DND-41 (cell line): ENCODE measurements around the gene ADPRHL1.

Experiments used
- ATAC-seq: fragments of 200-7000 bp; cut with Tn5 transposase; 3 replicates; pipeline ENCODE4 v1.9.1; 2021; ENCODE audit warnings: low read depth; ENCODE audit not compliant: insufficient read depth
- DNase-seq: peaks from one replicate; pipeline ENCODE4 v3.0.0-alpha.2; 2020
- H2AFZ ChIP-seq: 2 replicates; pipeline ENCODE4 v1.6.0; 2012; ENCODE audit warnings: low read depth, low read length
- H3K27ac ChIP-seq: 2 replicates; pipeline ENCODE4 v1.5.1; 2012; ENCODE audit warnings: low read length, inconsistent platforms
- H3K27me3 ChIP-seq: fragments of 200-600 bp; sonication (generic); 2 replicates; pipeline ENCODE4 v1.6.0; 2012; ENCODE audit warnings: low read length, mild to moderate bottlenecking, inconsistent platforms; ENCODE audit not compliant: insufficient read depth, poor library complexity
- H3K36me3 ChIP-seq: 2 replicates; pipeline ENCODE4 v1.5.1; 2012; ENCODE audit warnings: low read length, inconsistent platforms; ENCODE audit not compliant: insufficient read depth
- H3K4me1 ChIP-seq: 2 replicates; pipeline ENCODE4 v1.5.1; 2012; ENCODE audit warnings: mild to moderate bottlenecking, low read length; ENCODE audit not compliant: insufficient read depth
- H3K4me2 ChIP-seq: 2 replicates; pipeline ENCODE4 v1.6.0; 2012; ENCODE audit warnings: mild to moderate bottlenecking, moderate library complexity, low read length, inconsistent platforms; ENCODE audit not compliant: insufficient read depth
- H3K4me3 ChIP-seq, 2 experiments: fragments of 200-600 bp in 1 of 2; shearing (Covaris generic) in 1 of 2; 2 replicates each; pipeline ENCODE4 v1.5.1; 2012 to 2016; ENCODE audit warnings: inconsistent platforms in 2 of 2, low read length in 2 of 2, mild to moderate bottlenecking in 2 of 2, low read depth in 1 of 2, moderate library complexity in 1 of 2
- H3K79me2 ChIP-seq: 2 replicates; pipeline ENCODE4 v1.6.0; 2012; ENCODE audit warnings: low read length, inconsistent platforms; ENCODE audit not compliant: insufficient read depth
- H3K9ac ChIP-seq: 2 replicates; pipeline ENCODE4 v1.6.0; 2012; ENCODE audit warnings: low read depth, mild to moderate bottlenecking, inconsistent platforms, low read length, moderate library complexity
- H3K9me3 ChIP-seq: 2 replicates; pipeline ENCODE4 v1.5.1; 2012; ENCODE audit warnings: low read length, moderate library complexity, mild to moderate bottlenecking, inconsistent platforms; ENCODE audit not compliant: insufficient read depth, severe bottlenecking
- H4K20me1 ChIP-seq: 2 replicates; pipeline ENCODE4 v1.6.0; 2012; ENCODE audit warnings: low read length; ENCODE audit not compliant: insufficient read depth
- EZH2 ChIP-seq: IDR thresholded peaks from 3 replicates; pipeline ENCODE4 v1.6.1; 2012; ENCODE audit warnings: borderline replicate concordance, low read depth, mild to moderate bottlenecking, moderate library complexity, low read length, inconsistent platforms; ENCODE audit not compliant: severe bottlenecking
- TF ChIP-seq, protein P1 (sequence below): IDR thresholded peaks from 2 replicates; pipeline ENCODE4 v1.5.1; 2012; ENCODE audit warnings: borderline replicate concordance, low read length, moderate library complexity, mild to moderate bottlenecking; ENCODE audit not compliant: poor library complexity, severe bottlenecking; ENCODE audit errors: extremely low read depth

ADPRHL1 gene

DNA sequence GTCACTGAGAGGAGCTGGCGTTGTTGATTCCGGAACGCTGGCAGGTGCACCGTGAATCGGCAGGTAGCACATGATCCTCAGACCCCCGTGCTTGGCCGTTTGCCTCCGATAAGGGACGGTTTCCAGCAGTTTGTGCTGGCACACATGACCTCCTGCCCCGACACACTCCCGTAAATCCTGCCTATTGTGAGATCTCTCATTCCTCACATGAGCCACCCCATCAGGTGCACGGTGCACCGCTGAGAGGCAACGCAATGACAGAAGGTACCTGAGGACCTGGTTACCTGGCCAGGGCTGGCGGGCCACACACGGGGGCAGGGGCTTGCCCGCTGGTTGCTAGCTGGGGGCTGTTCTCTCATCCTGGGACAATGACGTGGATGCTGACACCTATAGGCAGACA lies 2.1 kb upstream of the ADPRHL1 start:
- Histone ChIP-seq H3K27me3 (no peaks in the 10 kb centered on the region), H3K27ac (no peak overlapping the region), H2AFZ (no peak overlapping the region), H3K79me2 (no peaks in the 10 kb centered on the region), H3K4me1 (no peaks in the 10 kb centered on the region), H3K9me3 (no peaks in the 10 kb centered on the region), H3K4me2 (no peak overlapping the region), H3K36me3 (peaks cover 55% of the 10 kb centered on the region), H4K20me1 (peaks cover 25% of the 10 kb centered on the region), H3K9ac (no peak overlapping the region), H3K4me3 (no peak overlapping the region)
- DNase-seq (no peak), ATAC-seq (no peak)
- no peak for TF ChIP-seq EZH2
- TF ChIP-seq, protein P1, sequence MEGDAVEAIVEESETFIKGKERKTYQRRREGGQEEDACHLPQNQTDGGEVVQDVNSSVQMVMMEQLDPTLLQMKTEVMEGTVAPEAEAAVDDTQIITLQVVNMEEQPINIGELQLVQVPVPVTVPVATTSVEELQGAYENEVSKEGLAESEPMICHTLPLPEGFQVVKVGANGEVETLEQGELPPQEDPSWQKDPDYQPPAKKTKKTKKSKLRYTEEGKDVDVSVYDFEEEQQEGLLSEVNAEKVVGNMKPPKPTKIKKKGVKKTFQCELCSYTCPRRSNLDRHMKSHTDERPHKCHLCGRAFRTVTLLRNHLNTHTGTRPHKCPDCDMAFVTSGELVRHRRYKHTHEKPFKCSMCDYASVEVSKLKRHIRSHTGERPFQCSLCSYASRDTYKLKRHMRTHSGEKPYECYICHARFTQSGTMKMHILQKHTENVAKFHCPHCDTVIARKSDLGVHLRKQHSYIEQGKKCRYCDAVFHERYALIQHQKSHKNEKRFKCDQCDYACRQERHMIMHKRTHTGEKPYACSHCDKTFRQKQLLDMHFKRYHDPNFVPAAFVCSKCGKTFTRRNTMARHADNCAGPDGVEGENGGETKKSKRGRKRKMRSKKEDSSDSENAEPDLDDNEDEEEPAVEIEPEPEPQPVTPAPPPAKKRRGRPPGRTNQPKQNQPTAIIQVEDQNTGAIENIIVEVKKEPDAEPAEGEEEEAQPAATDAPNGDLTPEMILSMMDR = no peak

DNA sequence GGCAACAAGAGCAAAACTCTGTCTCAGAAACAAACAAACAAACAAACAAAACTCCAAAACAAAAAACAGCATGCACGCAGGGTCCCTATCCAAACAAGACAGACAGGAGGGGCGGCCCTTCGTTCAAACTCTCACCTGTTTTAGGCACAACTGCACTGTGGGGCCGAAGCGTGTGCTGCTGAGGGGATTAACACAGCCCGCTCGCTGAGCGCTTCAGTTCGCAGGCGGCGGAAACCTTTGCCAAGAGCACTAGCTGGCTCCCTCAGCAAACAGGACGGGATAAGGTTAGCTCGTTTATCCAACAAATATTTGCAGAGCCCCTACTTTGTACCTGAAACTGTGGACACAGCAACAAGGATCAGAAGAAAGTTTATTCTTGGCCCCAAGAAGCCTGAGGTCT lies 1.6 kb upstream of the ADPRHL1 start:
- no peaks in the 10 kb centered on the region for H3K79me2 ChIP-seq
- H3K9me3 ChIP-seq = no peaks in the 10 kb centered on the region
- no peak overlapping the region for H3K27ac ChIP-seq
- no peak overlapping the region for H3K9ac ChIP-seq
- H3K4me1 ChIP-seq = no peaks in the 10 kb centered on the region
- no peaks in the 10 kb centered on the region for H3K27me3 ChIP-seq
- ATAC-seq (no peak), DNase-seq (no peak)
- no peak overlapping the region for H2AFZ ChIP-seq
- peaks cover 50% of the 10 kb centered on the region for H3K36me3 ChIP-seq
- TF ChIP-seq, protein P1 = no peak
- TF ChIP-seq EZH2 = no peak
- peaks cover 25% of the 10 kb centered on the region for H4K20me1 ChIP-seq
- no peak overlapping the region for H3K4me3 ChIP-seq
- no peak overlapping the region for H3K4me2 ChIP-seq

DNA sequence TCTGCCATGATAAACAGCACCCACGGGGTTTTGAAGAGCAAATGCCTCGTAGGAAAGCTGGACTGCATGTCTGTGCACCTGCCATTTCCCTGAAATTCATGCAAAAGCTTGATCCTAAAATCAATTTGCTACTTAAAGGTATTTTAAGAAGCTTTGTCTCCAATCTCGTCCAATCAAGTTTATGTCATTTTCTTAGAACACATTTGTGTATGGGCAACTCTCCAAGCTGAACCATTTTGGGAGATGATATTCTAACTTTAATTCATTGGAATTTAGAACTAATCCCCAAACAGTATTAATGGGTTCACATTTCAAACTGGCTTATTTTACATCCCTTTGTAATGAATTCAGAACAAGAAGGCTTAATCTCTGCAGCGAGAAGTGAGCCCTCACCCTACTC lies 822 bp downstream of the ADPRHL1 start:
- peaks cover 26% of the 10 kb centered on the region for H3K36me3 ChIP-seq
- no peaks in the 10 kb centered on the region for H3K4me1 ChIP-seq
- no peaks in the 10 kb centered on the region for H3K9me3 ChIP-seq
- no peak overlapping the region for H3K9ac ChIP-seq
- no peak overlapping the region for H3K4me3 ChIP-seq
- peaks cover 32% of the 10 kb centered on the region for H4K20me1 ChIP-seq
- no peak overlapping the region for H3K27ac ChIP-seq
- H3K27me3 ChIP-seq = no peaks in the 10 kb centered on the region
- no peak for TF ChIP-seq EZH2
- TF ChIP-seq, protein P1 = no peak
- DNase-seq (no peak), ATAC-seq (no peak)
- H2AFZ ChIP-seq = no peak overlapping the region
- H3K79me2 ChIP-seq = no peaks in the 10 kb centered on the region
- H3K4me2 ChIP-seq = no peak overlapping the region

DNA sequence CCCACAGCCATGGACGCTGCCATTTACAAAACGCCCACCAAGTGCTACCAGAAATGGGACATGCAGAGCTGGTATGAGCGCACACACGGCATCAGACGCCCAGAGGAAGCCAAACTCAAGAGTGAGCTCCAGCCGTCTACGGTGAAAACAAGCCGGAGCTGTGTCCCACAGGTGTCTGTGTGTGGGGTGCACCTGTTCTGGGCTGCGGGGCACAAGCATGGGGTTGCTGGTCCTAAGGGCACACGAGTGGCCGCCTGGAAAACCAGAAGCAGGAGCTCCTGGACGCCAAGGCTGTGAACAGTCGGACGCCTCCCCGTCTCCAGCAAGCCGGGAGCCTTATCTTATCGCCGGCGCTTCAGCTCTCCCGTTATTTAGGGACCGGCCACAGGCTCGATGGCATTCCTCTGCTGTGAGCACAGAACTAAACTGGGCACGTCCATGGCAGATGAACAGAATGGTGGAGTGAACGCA lies 1.3 kb downstream of the ADPRHL1 start:
- Histone ChIP-seq H3K4me2 (no peak overlapping the region), H3K4me1 (no peaks in the 10 kb centered on the region), H3K27ac (no peak overlapping the region), H3K4me3 (no peak overlapping the region), H3K9me3 (no peaks in the 10 kb centered on the region), H3K79me2 (no peaks in the 10 kb centered on the region), H4K20me1 (peaks cover 35% of the 10 kb centered on the region), H3K9ac (no peak overlapping the region), H2AFZ (no peak overlapping the region), H3K27me3 (no peaks in the 10 kb centered on the region), H3K36me3 (peaks cover 22% of the 10 kb centered on the region)
- ATAC-seq (no peak), DNase-seq (no peak)
- TF ChIP-seq EZH2 = no peak
- TF ChIP-seq, protein P1 = no peak
